Ovary (tissue), 3 donors: Measurements from ENCODE around the gene ASB15.

Experiments
- EP300 ChIP-seq: sonication (generic); formaldehyde crosslinking; IDR thresholded peaks from one replicate; pipeline ENCODE4 v1.6.1; 2017; ENCODE audit warnings: antibody characterized with exemption
- POLR2A ChIP-seq: fragments of 450-650 bp; IDR thresholded peaks from one replicate; pipeline ENCODE4 v1.6.1; 2017; ENCODE audit warnings: antibody characterized with exemption, mild to moderate bottlenecking, moderate library complexity
- TF ChIP-seq, protein P1 (sequence below), 3 donors: fragments of 450-650 bp in 2 of 3; fragments of 200-600 bp in 1 of 3; IDR thresholded peaks; one replicate each; pipeline versions ENCODE4 v1.5.1 to v1.8.0; 2016 to 2022; ENCODE audit warnings: antibody characterized with exemption in 3 of 3, mild to moderate bottlenecking in 1 of 3
- donor health status: DM: no; HTN: no; CAD: no.

DNA sequence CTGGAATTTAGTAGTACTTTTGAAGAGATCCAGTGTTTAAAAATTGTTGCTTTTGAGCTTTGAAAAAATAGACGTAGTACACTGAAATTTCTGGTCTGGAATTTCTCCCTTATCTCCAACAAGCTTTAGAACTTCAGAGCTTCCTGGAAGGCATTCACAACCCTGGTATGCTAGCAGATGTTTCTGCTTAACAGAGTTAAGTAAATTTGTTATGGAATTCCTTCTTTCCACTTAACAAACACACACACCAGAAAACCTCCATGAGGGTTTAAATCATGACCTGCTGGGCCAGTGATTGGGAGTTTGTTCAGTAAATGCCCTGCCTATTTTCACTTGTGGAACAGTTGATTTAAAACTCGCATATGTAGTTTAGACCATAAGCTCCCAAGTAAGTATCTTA is 13.7 kb downstream of the ASB15 start:
- TF ChIP-seq, protein P1, sequence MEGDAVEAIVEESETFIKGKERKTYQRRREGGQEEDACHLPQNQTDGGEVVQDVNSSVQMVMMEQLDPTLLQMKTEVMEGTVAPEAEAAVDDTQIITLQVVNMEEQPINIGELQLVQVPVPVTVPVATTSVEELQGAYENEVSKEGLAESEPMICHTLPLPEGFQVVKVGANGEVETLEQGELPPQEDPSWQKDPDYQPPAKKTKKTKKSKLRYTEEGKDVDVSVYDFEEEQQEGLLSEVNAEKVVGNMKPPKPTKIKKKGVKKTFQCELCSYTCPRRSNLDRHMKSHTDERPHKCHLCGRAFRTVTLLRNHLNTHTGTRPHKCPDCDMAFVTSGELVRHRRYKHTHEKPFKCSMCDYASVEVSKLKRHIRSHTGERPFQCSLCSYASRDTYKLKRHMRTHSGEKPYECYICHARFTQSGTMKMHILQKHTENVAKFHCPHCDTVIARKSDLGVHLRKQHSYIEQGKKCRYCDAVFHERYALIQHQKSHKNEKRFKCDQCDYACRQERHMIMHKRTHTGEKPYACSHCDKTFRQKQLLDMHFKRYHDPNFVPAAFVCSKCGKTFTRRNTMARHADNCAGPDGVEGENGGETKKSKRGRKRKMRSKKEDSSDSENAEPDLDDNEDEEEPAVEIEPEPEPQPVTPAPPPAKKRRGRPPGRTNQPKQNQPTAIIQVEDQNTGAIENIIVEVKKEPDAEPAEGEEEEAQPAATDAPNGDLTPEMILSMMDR (IDR thresholded peaks at IDR 0.05): no peak
- TF ChIP-seq EP300 (no peak), POLR2A (no peak)
